T47D (cell line): Measurements from ENCODE around the gene TBK1.
"Not testable (repeated sequence)": the region's sequence is repeated elsewhere in the genome, so short reads cannot be mapped to it uniquely, and the experiment has no call there.

Source experiments
- DNase-seq, 2 experiments: peaks; one replicate each; pipeline versions ENCODE4 v3.0.0 to v3.0.0-alpha.2; 2011 to 2012; ENCODE audit warnings: low read depth in 1 of 2, low spot score in 1 of 2
- JUND ChIP-seq: IDR thresholded peaks from 2 replicates; pipeline ENCODE4 v1.6.1; 2012; ENCODE audit warnings: low read depth
- in situ Hi-C: cut with HindIII; loops from 2 replicates; pipeline ENCODE4 v1.10.0; 2016; ENCODE audit warnings: low sequenced_read_pairs, low pct_unique_long_range_greater_than_20kb

Gene TBK1

GRCh38 chr12:64491718-64492117 lies 39.8 kb downstream of the TBK1 start:
- in situ Hi-C loops: no loop called here
- DNase-seq: no peak
- TF ChIP-seq JUND: no peak

GRCh38 chr12:64493513-64493912 lies 41.6 kb downstream of the TBK1 start:
- no peak for DNase-seq
- in situ Hi-C loops: no loop called here
- no peak for TF ChIP-seq JUND

GRCh38 chr12:64494998-64495729 lies 43.2 kb downstream of the TBK1 start:
- no peak for TF ChIP-seq JUND
- no peak for DNase-seq
- in situ Hi-C loops: no loop called here

- TF ChIP-seq JUND: no peak
- in situ Hi-C loops: no loop called here
- DNase-seq: no peak
Measured at GRCh38 chr12:64496839-64497400, 45.0 kb downstream of the TBK1 start.

GRCh38 chr12:64497484-64497883 lies 45.6 kb downstream of the TBK1 start:
- no peak for TF ChIP-seq JUND
- in situ Hi-C loops: no loop called here
- DNase-seq: no peak

GRCh38 chr12:64497903-64498302 lies 46.0 kb downstream of the TBK1 start:
- TF ChIP-seq JUND: no peak
- no peak for DNase-seq
- in situ Hi-C loops: no loop called here

- in situ Hi-C loops: no loop called here
- no peak for TF ChIP-seq JUND
- DNase-seq: no peak
Measured at GRCh38 chr12:64500394-64500793, 48.5 kb downstream of the TBK1 start.

- in situ Hi-C loops: no loop called here
- no peak for DNase-seq
- TF ChIP-seq JUND: no peak
Measured at GRCh38 chr12:64501486-64501885, 49.6 kb downstream of the TBK1 start.

- in situ Hi-C loops: no loop called here
- no peak for TF ChIP-seq JUND
- no peak for DNase-seq
Measured at GRCh38 chr12:64506955-64507354, 55.0 kb downstream of the TBK1 start.

GRCh38 chr12:64510667-64511066 lies 58.7 kb downstream of the TBK1 start:
- no peak for TF ChIP-seq JUND
- in situ Hi-C loops: no loop called here

GRCh38 chr12:64518396-64518795 lies 66.5 kb downstream of the TBK1 start:
- DNase-seq: no peak
- in situ Hi-C loops: no loop called here
- no peak for TF ChIP-seq JUND

More at GRCh38 chr12:64510667-64511066, 58.7 kb downstream of the TBK1 start:
- no peak for DNase-seq

GRCh38 chr12:64521833-64522232 lies 69.9 kb downstream of the TBK1 start:
- no peak for DNase-seq
- TF ChIP-seq JUND: no peak
- in situ Hi-C loops: no loop called here

GRCh38 chr12:64522316-64522715 lies 70.4 kb downstream of the TBK1 start:
- in situ Hi-C loops: no loop called here
- no peak for TF ChIP-seq JUND
- no peak for DNase-seq

GRCh38 chr12:64522807-64523206 lies 70.9 kb downstream of the TBK1 start:
- no peak for DNase-seq
- in situ Hi-C loops: no loop called here
- no peak for TF ChIP-seq JUND

- DNase-seq, in situ Hi-C loops: not testable (repeated sequence)
Measured at GRCh38 chr12:64523565-64524444, 71.9 kb downstream of the TBK1 start.
